ENCODE results near the gene MELTF. TPM values are rescaled to one million over a fixed set of nuclear protein-coding genes. Genes with fewer than 3 reads are reported as not detected.

Gene MELTF
- polyA plus RNA-seq, 1 donor from 2014 or later, result 0.09 TPM

GRCh38 chr3:197012540-197012883 lies 17.1 kb downstream of the MELTF start:
- H3K27ac ChIP-seq (ENCODE audit: low read length), result no peak overlapping the region
- no peak for TF ChIP-seq POLR2AphosphoS5 (IDR thresholded peaks at IDR 0.05)
- TF ChIP-seq EP300 (conservative IDR thresholded peaks at IDR 0.05; ENCODE audit: poor library complexity, severe bottlenecking), result no peak
- TF ChIP-seq RAD21 (conservative IDR thresholded peaks at IDR 0.05), result no peak
- no peak for TF ChIP-seq EZH2 (IDR thresholded peaks at IDR 0.05; ENCODE audit: borderline replicate concordance, insufficient read depth, low read length, poor library complexity, severe bottlenecking)
- no peak for TF ChIP-seq MXI1 (conservative IDR thresholded peaks at IDR 0.05; ENCODE audit: poor library complexity, severe bottlenecking)
- no peak for TF ChIP-seq TAF1 (IDR thresholded peaks at IDR 0.05; ENCODE audit: low read depth)
- no peak for TF ChIP-seq CTCF (IDR thresholded peaks at IDR 0.05; ENCODE audit: poor library complexity, severe bottlenecking)
- no peak for TF ChIP-seq SMC3 (conservative IDR thresholded peaks at IDR 0.05; ENCODE audit: poor library complexity)
- no peak overlapping the region for H2AFZ ChIP-seq (ENCODE audit: low read depth, low read length)

GRCh38 chr3:197011780-197012539 lies 17.7 kb downstream of the MELTF start:
- no peak overlapping the region for H3K9ac ChIP-seq (ENCODE audit: low read length)
- no peaks in the 10 kb centered on the region for H3F3A ChIP-seq (ENCODE audit: insufficient read depth, low read length, poor library complexity, severe bottlenecking)
- no peaks in the 10 kb centered on the region for H3K9me3 ChIP-seq (ENCODE audit: low read length)
- no peak overlapping the region for H3K4me3 ChIP-seq (ENCODE audit: low read length)
- no peaks in the 10 kb centered on the region for H4K20me1 ChIP-seq (ENCODE audit: insufficient read depth)
- no peak overlapping the region for H3K27ac ChIP-seq (ENCODE audit: low read length)
- no peak for TF ChIP-seq EZH2 (IDR thresholded peaks at IDR 0.05; ENCODE audit: borderline replicate concordance, insufficient read depth, low read length, poor library complexity, severe bottlenecking)
- TF ChIP-seq SMC3 (conservative IDR thresholded peaks at IDR 0.05; ENCODE audit: poor library complexity), result no peak
- no peak for TF ChIP-seq MXI1 (conservative IDR thresholded peaks at IDR 0.05; ENCODE audit: poor library complexity, severe bottlenecking)
- TF ChIP-seq EP300 (conservative IDR thresholded peaks at IDR 0.05; ENCODE audit: poor library complexity, severe bottlenecking), result no peak
- no peak for TF ChIP-seq CTCF (IDR thresholded peaks at IDR 0.05; ENCODE audit: poor library complexity, severe bottlenecking)
- no peak for TF ChIP-seq RAD21 (conservative IDR thresholded peaks at IDR 0.05)
- TF ChIP-seq REST (IDR thresholded peaks at IDR 0.05; ENCODE audit: borderline replicate concordance), result no peak
- no peak for TF ChIP-seq POLR2AphosphoS5 (IDR thresholded peaks at IDR 0.05)
- no peak for TF ChIP-seq TAF1 (IDR thresholded peaks at IDR 0.05; ENCODE audit: low read depth)
- H3K9me2 ChIP-seq (ENCODE audit: insufficient read depth, low read length), result no peaks in the 10 kb centered on the region
- no peaks in the 10 kb centered on the region for H3K27me3 ChIP-seq (ENCODE audit: insufficient read depth, low read depth, low read length)
- H3K36me3 ChIP-seq (ENCODE audit: insufficient read depth, low read length), result no peaks in the 10 kb centered on the region
- no peak overlapping the region for H2AFZ ChIP-seq (ENCODE audit: low read depth, low read length)
- H3K4me2 ChIP-seq (ENCODE audit: low read length), result no peak overlapping the region
- no peaks in the 10 kb centered on the region for H3K79me2 ChIP-seq (replicated peaks; ENCODE audit: insufficient read depth, low read length)

More at GRCh38 chr3:197012540-197012883, 17.1 kb downstream of the MELTF start:
- Histone ChIP-seq H3K9me2 (ENCODE audit: insufficient read depth, low read length) (no peaks in the 10 kb centered on the region), H3K9ac (ENCODE audit: low read length) (no peak overlapping the region), H3K4me3 (ENCODE audit: low read length) (no peak overlapping the region), H4K20me1 (ENCODE audit: insufficient read depth) (no peaks in the 10 kb centered on the region), H3K36me3 (ENCODE audit: insufficient read depth, low read length) (no peaks in the 10 kb centered on the region), H3F3A (ENCODE audit: insufficient read depth, low read length, poor library complexity, severe bottlenecking) (no peaks in the 10 kb centered on the region), H3K27me3 (ENCODE audit: insufficient read depth, low read depth, low read length) (no peaks in the 10 kb centered on the region), H3K9me3 (ENCODE audit: low read length) (no peaks in the 10 kb centered on the region), H3K4me2 (ENCODE audit: low read length) (no peak overlapping the region), H3K79me2 (replicated peaks; ENCODE audit: insufficient read depth, low read length) (no peaks in the 10 kb centered on the region)
